NCI-H2081 (cell line): ENCODE results near the gene PSRC1.

ENCODE experiments used
- DNase-seq, 2 experiments: peaks; one replicate each; lab custom pipeline; 2025; lab: John Stamatoyannopoulos, UW

Gene PSRC1

GRCh38 chr1:109272021-109272799, 10.7 kb downstream of the PSRC1 start:
- DNase-seq, result no peak

GRCh38 chr1:109271458-109271857, 11.5 kb downstream of the PSRC1 start:
- no peak for DNase-seq

GRCh38 chr1:109270623-109271317, 12.2 kb downstream of the PSRC1 start:
- no peak for DNase-seq

- no peak for DNase-seq
Measured at GRCh38 chr1:109269981-109270622, 12.8 kb downstream of the PSRC1 start.

- DNase-seq, result no peak
Measured at GRCh38 chr1:109269212-109269980, 13.5 kb downstream of the PSRC1 start.

- no peak for DNase-seq
Measured at GRCh38 chr1:109268431-109269211, 14.3 kb downstream of the PSRC1 start.

- DNase-seq, result no peak
Measured at GRCh38 chr1:109267743-109268300, 15.1 kb downstream of the PSRC1 start.

- no peak for DNase-seq
Measured at GRCh38 chr1:109266965-109267364, 16.0 kb downstream of the PSRC1 start.

GRCh38 chr1:109265741-109266330, 17.1 kb downstream of the PSRC1 start:
- no peak for DNase-seq

- DNase-seq, result no peak
Measured at GRCh38 chr1:109265016-109265415, 17.9 kb downstream of the PSRC1 start.

GRCh38 chr1:109264379-109264755, 18.6 kb downstream of the PSRC1 start:
- no peak for DNase-seq

- no peak for DNase-seq
Measured at GRCh38 chr1:109263597-109264378, 19.2 kb downstream of the PSRC1 start.

GRCh38 chr1:109263234-109263596, 19.7 kb downstream of the PSRC1 start:
- DNase-seq, result no peak

- DNase-seq, result no peak
Measured at GRCh38 chr1:109262231-109263055, 20.5 kb downstream of the PSRC1 start.

- no peak for DNase-seq
Measured at GRCh38 chr1:109261578-109261977, 21.4 kb downstream of the PSRC1 start.

- DNase-seq, result no peak
Measured at GRCh38 chr1:109261006-109261405, 21.9 kb downstream of the PSRC1 start.

GRCh38 chr1:109259674-109260557, 23.0 kb downstream of the PSRC1 start:
- no peak for DNase-seq
